Prostate gland (tissue), 2 donors: ENCODE data around the gene FABP1.

Experiments
- POLR2A ChIP-seq: fragments of 450-650 bp; IDR thresholded peaks from one replicate; pipeline ENCODE4 v1.6.1; 2016; ENCODE audit warnings: antibody characterized with exemption, mild to moderate bottlenecking
- TF ChIP-seq, protein P1 (sequence below), 4 experiments: fragments of 200-600 bp in 2 of 4; fragments of 450-650 bp in 2 of 4; sonication (generic) in 2 of 4; IDR thresholded peaks; 1 replicate in 3 of 4; 2 replicates in 1 of 4; pipeline ENCODE4 v1.5.1; 2016 to 2019; ENCODE audit warnings: antibody characterized with exemption in 4 of 4, mild to moderate bottlenecking in 2 of 4, moderate library complexity in 2 of 4

DNA sequence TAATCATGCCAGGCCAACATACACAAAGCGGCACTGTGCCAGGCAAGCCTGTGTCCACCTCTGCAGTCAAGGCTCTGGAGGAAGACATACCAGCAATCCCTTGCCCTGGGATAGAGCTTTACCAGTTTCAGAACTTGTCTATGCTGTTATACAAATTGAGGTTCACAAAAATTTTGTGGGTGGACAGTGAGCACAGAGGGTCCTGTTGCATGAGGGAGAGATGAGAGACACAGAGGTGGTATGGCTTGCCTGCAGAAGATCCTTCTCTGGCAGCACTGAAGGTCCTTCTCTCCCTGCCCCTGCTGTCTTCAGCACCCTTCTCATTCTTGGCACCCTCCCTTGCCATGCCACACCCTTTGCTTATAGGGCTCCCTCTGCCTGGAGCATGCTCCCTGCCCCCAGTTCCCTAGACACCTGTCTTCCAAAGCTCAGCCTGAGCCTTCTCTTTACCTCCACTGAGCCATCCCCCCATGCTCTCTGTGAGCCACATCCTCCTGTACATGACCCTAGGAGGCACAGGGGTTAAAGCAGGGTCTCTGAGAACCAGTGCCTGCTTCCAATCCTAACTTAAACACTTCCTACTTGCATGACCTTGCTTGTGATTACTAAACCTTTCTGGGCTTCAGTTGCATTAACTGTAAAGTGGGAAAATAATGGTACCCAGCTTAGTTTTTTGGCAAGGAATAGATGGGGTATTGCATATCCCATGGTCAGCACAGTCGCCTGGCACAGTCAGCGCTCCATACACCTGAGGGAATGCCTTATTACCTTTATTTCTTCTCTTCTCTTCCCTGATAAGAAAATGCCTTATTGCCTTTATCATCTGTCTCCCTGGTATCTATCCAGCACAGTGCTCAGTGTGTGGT lies 857 bp downstream of the FABP1 start:
- TF ChIP-seq, protein P1, sequence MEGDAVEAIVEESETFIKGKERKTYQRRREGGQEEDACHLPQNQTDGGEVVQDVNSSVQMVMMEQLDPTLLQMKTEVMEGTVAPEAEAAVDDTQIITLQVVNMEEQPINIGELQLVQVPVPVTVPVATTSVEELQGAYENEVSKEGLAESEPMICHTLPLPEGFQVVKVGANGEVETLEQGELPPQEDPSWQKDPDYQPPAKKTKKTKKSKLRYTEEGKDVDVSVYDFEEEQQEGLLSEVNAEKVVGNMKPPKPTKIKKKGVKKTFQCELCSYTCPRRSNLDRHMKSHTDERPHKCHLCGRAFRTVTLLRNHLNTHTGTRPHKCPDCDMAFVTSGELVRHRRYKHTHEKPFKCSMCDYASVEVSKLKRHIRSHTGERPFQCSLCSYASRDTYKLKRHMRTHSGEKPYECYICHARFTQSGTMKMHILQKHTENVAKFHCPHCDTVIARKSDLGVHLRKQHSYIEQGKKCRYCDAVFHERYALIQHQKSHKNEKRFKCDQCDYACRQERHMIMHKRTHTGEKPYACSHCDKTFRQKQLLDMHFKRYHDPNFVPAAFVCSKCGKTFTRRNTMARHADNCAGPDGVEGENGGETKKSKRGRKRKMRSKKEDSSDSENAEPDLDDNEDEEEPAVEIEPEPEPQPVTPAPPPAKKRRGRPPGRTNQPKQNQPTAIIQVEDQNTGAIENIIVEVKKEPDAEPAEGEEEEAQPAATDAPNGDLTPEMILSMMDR (IDR thresholded peaks at IDR 0.05) = no peak
- no peak for TF ChIP-seq POLR2A
